ENCODE measurements around the gene CAPZB.

Gene CAPZB

DNA sequence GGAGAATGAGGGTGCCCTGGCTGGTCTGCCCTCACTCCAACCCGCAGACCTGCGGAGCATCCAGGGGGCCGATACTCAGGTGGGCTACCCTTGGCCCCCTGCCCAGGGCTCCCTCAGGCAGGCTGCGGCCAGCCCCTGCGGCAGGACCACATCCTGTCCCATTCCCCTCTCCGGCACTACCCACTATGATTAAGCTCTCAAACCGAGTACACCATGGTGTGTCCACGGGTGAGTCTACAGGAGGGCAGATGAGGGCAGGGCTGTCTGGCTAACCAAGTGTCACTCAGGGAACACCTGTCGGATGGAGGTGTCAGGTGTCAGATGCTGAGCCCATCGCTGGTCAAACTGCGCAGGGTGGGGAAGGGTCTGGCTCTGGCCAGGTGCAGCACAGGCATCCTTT lies 126.0 kb downstream of the CAPZB start:
- H3K9ac ChIP-seq (ENCODE audit: low read length) = no peak overlapping the region
- no peaks in the 10 kb centered on the region for H3K27me3 ChIP-seq (ENCODE audit: low read length)
- H3K9me3 ChIP-seq (ENCODE audit: insufficient read depth, low read length) = no peaks in the 10 kb centered on the region
- no peaks in the 10 kb centered on the region for H3K36me3 ChIP-seq (ENCODE audit: low read length)
- TF ChIP-seq, protein P1, sequence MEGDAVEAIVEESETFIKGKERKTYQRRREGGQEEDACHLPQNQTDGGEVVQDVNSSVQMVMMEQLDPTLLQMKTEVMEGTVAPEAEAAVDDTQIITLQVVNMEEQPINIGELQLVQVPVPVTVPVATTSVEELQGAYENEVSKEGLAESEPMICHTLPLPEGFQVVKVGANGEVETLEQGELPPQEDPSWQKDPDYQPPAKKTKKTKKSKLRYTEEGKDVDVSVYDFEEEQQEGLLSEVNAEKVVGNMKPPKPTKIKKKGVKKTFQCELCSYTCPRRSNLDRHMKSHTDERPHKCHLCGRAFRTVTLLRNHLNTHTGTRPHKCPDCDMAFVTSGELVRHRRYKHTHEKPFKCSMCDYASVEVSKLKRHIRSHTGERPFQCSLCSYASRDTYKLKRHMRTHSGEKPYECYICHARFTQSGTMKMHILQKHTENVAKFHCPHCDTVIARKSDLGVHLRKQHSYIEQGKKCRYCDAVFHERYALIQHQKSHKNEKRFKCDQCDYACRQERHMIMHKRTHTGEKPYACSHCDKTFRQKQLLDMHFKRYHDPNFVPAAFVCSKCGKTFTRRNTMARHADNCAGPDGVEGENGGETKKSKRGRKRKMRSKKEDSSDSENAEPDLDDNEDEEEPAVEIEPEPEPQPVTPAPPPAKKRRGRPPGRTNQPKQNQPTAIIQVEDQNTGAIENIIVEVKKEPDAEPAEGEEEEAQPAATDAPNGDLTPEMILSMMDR (IDR thresholded peaks at IDR 0.05; ENCODE audit: insufficient read depth, low read length, poor library complexity, severe bottlenecking) = no peak
- TF ChIP-seq EZH2phosphoT487 (conservative IDR thresholded peaks at IDR 0.05; ENCODE audit: low read length) = no peak
- no peak overlapping the region for H3K4me2 ChIP-seq (ENCODE audit: low read depth, low read length, poor library complexity, severe bottlenecking)
- no peak overlapping the region for H3K27ac ChIP-seq (ENCODE audit: low read depth, low read length)
- H3K4me3 ChIP-seq (ENCODE audit: insufficient read depth, low read length, poor library complexity, severe bottlenecking) = no peak overlapping the region
- H3K79me2 ChIP-seq (ENCODE audit: insufficient read depth, low read length) = 0 out of 2 replicates have a peak, but pooled peaks cover 6% of the 10 kb centered on the region
- no peaks in the 10 kb centered on the region for H3K9me2 ChIP-seq (replicated peaks; ENCODE audit: insufficient read depth, low read length)
- H4K20me1 ChIP-seq (ENCODE audit: low read depth, low read length) = no peaks in the 10 kb centered on the region
- H2AFZ ChIP-seq (ENCODE audit: low read depth, low read length, severe bottlenecking) = no peak overlapping the region
- no peaks in the 10 kb centered on the region for H3F3A ChIP-seq (ENCODE audit: insufficient read depth)

DNA sequence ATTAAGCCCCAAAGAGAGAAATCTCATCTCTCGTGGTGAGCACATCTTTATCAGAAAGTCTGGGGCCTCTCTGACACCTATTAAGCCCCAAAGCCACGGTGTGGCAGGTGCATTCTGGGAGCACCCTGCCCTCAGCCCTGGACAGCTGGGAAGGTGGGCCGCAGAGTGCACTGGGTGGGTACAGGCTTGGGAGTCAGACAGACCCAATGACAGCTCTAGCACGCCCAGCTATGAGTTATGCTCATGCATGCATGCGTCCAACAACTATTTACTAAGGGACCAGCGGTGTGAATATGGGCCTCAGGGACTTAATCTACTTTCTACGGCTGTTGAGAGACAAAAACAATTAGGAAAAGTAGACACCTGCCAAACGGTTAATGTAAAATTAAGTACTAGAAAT lies 126.6 kb downstream of the CAPZB start:
- Histone ChIP-seq H3K27me3 (ENCODE audit: low read length) (no peaks in the 10 kb centered on the region), H4K20me1 (ENCODE audit: low read depth, low read length) (no peaks in the 10 kb centered on the region), H3K36me3 (ENCODE audit: low read length) (no peaks in the 10 kb centered on the region), H3F3A (ENCODE audit: insufficient read depth) (no peaks in the 10 kb centered on the region), H3K9me3 (ENCODE audit: insufficient read depth, low read length) (no peaks in the 10 kb centered on the region), H3K4me3 (ENCODE audit: insufficient read depth, low read length, poor library complexity, severe bottlenecking) (no peak overlapping the region), H3K9me2 (replicated peaks; ENCODE audit: insufficient read depth, low read length) (no peaks in the 10 kb centered on the region), H2AFZ (ENCODE audit: low read depth, low read length, severe bottlenecking) (no peak overlapping the region), H3K27ac (ENCODE audit: low read depth, low read length) (no peak overlapping the region), H3K9ac (ENCODE audit: low read length) (no peak overlapping the region), H3K4me2 (ENCODE audit: low read depth, low read length, poor library complexity, severe bottlenecking) (no peak overlapping the region), H3K79me2 (ENCODE audit: insufficient read depth, low read length) (0 out of 2 replicates have a peak, but pooled peaks cover 6% of the 10 kb centered on the region)
- no peak for TF ChIP-seq EZH2phosphoT487 (conservative IDR thresholded peaks at IDR 0.05; ENCODE audit: low read length)
- TF ChIP-seq, protein P1 (IDR thresholded peaks at IDR 0.05; ENCODE audit: insufficient read depth, low read length, poor library complexity, severe bottlenecking) = no peak

DNA sequence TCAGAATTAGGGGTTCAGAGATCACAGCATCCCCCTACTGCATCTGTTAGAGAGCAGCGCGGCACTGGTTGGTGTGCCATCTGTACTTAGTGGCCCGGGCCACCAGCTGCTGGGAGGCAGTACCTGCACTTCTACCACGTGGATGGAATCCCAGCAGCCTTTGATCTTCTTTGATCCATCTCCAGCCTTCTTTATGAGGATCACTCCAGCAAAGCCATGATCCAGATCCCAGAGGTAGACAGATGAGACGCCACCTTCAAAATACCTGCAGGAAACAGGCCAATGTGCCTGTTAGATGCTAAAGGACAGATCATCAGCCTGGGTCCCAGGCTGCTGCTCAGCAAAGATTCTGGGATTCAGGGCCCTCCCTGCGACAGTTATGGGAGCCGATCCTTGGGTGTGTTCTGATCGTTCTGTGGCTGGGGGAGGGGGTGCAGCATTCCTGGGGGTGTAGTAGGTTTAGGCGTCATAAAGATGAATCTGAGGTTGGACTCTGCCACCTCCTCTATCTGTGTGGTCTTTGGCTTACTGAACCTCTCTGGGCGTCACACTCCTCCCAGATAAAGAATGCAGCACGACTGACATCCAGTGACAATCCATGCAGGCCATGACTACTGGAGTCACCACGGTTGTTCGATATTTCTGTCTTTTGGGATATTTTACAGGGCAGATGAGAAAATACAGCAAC lies 127.9 kb downstream of the CAPZB start:
- Histone ChIP-seq H3K9ac (ENCODE audit: low read length) (no peak overlapping the region), H3K27ac (ENCODE audit: low read depth, low read length) (no peak overlapping the region), H3K4me3 (ENCODE audit: insufficient read depth, low read length, poor library complexity, severe bottlenecking) (no peak overlapping the region), H3K4me2 (ENCODE audit: low read depth, low read length, poor library complexity, severe bottlenecking) (no peak overlapping the region), H3F3A (ENCODE audit: insufficient read depth) (no peaks in the 10 kb centered on the region), H4K20me1 (ENCODE audit: low read depth, low read length) (no peaks in the 10 kb centered on the region), H3K79me2 (ENCODE audit: insufficient read depth, low read length) (no peaks in the 10 kb centered on the region), H2AFZ (ENCODE audit: low read depth, low read length, severe bottlenecking) (no peak overlapping the region), H3K9me3 (ENCODE audit: insufficient read depth, low read length) (no peaks in the 10 kb centered on the region), H3K27me3 (ENCODE audit: low read length) (no peaks in the 10 kb centered on the region), H3K36me3 (ENCODE audit: low read length) (no peaks in the 10 kb centered on the region), H3K9me2 (replicated peaks; ENCODE audit: insufficient read depth, low read length) (no peaks in the 10 kb centered on the region)
- TF ChIP-seq EZH2phosphoT487 (conservative IDR thresholded peaks at IDR 0.05; ENCODE audit: low read length) = no peak
- TF ChIP-seq, protein P1 (IDR thresholded peaks at IDR 0.05; ENCODE audit: insufficient read depth, low read length, poor library complexity, severe bottlenecking) = no peak
